MCF 10A (cell line): ENCODE results near the gene SFRP2. TPM values are rescaled to one million over a fixed set of nuclear protein-coding genes. Genes with fewer than 3 reads are reported as not detected.

ENCODE experiments used
- BruUV-seq: library from RNA; stranded (reverse); fragments of 400-500 nt; replicated peaks from 2 replicates; lab custom pipeline; 2021; lab: Mats Ljungman, UMichigan
- CTCF ChIA-PET: fragments of 300-600 bp; sonication (Branson Sonifier 250); formaldehyde crosslinking; extraction: SDS; loops from one replicate; lab custom pipeline; 2021; ENCODE audit warnings: antibody characterized with exemption, inconsistent platforms; lab: Yijun Ruan, JAX
- POLR2A ChIA-PET: fragments of 300-600, 350-650 bp; sonication (Branson Sonifier 250); formaldehyde crosslinking; extraction: SDS; loops from one replicate; lab custom pipeline; 2020; ENCODE audit warnings: antibody characterized with exemption, inconsistent platforms; lab: Yijun Ruan, JAX
- DNase-seq: peaks from one replicate; pipeline ENCODE4 v3.0.0-alpha.2; 2018; ENCODE audit not compliant: unreplicated experiment
- H3K27ac Mint-ChIP-seq: one replicate; pipeline ENCODE4 v1.8.0; 2022; ENCODE audit warnings: mild to moderate bottlenecking, low read depth, mixed read lengths; ENCODE audit not compliant: unreplicated experiment
- H3K27me3 Mint-ChIP-seq: one replicate; pipeline ENCODE4 v1.8.0; 2022; ENCODE audit warnings: mixed read lengths; ENCODE audit not compliant: insufficient read depth, unreplicated experiment
- H3K36me3 Mint-ChIP-seq: one replicate; pipeline ENCODE4 v1.8.0; 2022; ENCODE audit warnings: mild to moderate bottlenecking, moderate library complexity, mixed read lengths; ENCODE audit not compliant: insufficient read depth, unreplicated experiment
- H3K4me1 Mint-ChIP-seq: one replicate; pipeline ENCODE4 v1.8.0; 2022; ENCODE audit warnings: mixed read lengths; ENCODE audit not compliant: insufficient read depth, unreplicated experiment
- H3K4me3 Mint-ChIP-seq: one replicate; pipeline ENCODE4 v1.8.0; 2022; ENCODE audit warnings: mild to moderate bottlenecking, moderate library complexity, mixed read lengths; ENCODE audit not compliant: unreplicated experiment
- H3K9me3 Mint-ChIP-seq: one replicate; pipeline ENCODE4 v1.8.0; 2022; ENCODE audit warnings: mixed read lengths; ENCODE audit not compliant: unreplicated experiment
- CTCF ChIP-seq: fragments of 200-600 bp; IDR thresholded peaks from one replicate; pipeline ENCODE4 v1.8.0; 2022; ENCODE audit warnings: antibody characterized with exemption, mild to moderate bottlenecking; ENCODE audit not compliant: unreplicated experiment
- intact Hi-C: fragments of 100-400 bp; cut with micrococcal nuclease; formaldehyde crosslinking; loops from 2 replicates; pipeline ENCODE4 v1.14.1; 2022
- total RNA-seq: library from RNA; stranded (reverse); gene quantifications from 2 replicates; pipeline ENCODE4 v1.2.3, GENCODE V29; 2022

SFRP2 gene
- total RNA-seq, 1 experiment from 2014 or later = not detected

GRCh38 chr4:153817466-153817865 is 28.6 kb upstream of the SFRP2 start:
- H3K36me3 Mint-ChIP-seq = no peaks in the 10 kb centered on the region
- no peak overlapping the region for H3K27ac Mint-ChIP-seq
- peaks cover 8% of the 10 kb centered on the region for H3K4me1 Mint-ChIP-seq
- H3K4me3 Mint-ChIP-seq = no peak overlapping the region
- H3K27me3 Mint-ChIP-seq = no peaks in the 10 kb centered on the region
- ChIA-PET POLR2A (no interaction called here), CTCF (no interaction called here)
- no TSS peak for BruUV-seq
- intact Hi-C loops = no loop called here
- H3K9me3 Mint-ChIP-seq = no peaks in the 10 kb centered on the region
- no peak for DNase-seq
- no peak for TF ChIP-seq CTCF

GRCh38 chr4:153816542-153816941 is 27.7 kb upstream of the SFRP2 start:
- DNase-seq = no peak
- Mint-ChIP-seq H3K4me1 (no peaks in the 10 kb centered on the region), H3K9me3 (no peaks in the 10 kb centered on the region), H3K27me3 (no peaks in the 10 kb centered on the region), H3K4me3 (no peak overlapping the region), H3K36me3 (no peaks in the 10 kb centered on the region), H3K27ac (no peak overlapping the region)
- BruUV-seq = no TSS peak
- TF ChIP-seq CTCF = no peak
- CTCF ChIA-PET = no interaction called here
- POLR2A ChIA-PET = no interaction called here
- intact Hi-C loops = no loop called here

- ChIA-PET CTCF (no interaction called here), POLR2A (no interaction called here)
- H3K4me3 Mint-ChIP-seq = no peak overlapping the region
- H3K9me3 Mint-ChIP-seq = no peaks in the 10 kb centered on the region
- no peaks in the 10 kb centered on the region for H3K4me1 Mint-ChIP-seq
- no peak for DNase-seq
- no peaks in the 10 kb centered on the region for H3K27me3 Mint-ChIP-seq
- no TSS peak for BruUV-seq
- intact Hi-C loops = no loop called here
- no peak overlapping the region for H3K27ac Mint-ChIP-seq
- H3K36me3 Mint-ChIP-seq = no peaks in the 10 kb centered on the region
- TF ChIP-seq CTCF = no peak
These were observed 25.9 kb upstream of the SFRP2 start for GRCh38 chr4:153814789-153815188.

GRCh38 chr4:153809916-153810810 is 21.3 kb upstream of the SFRP2 start:
- DNase-seq = no peak
- CTCF ChIA-PET = no interaction called here

More at GRCh38 chr4:153809916-153810810, 21.3 kb upstream of the SFRP2 start:
- Mint-ChIP-seq H3K4me1 (no peaks in the 10 kb centered on the region), H3K9me3 (no peaks in the 10 kb centered on the region), H3K4me3 (no peak overlapping the region), H3K27ac (no peak overlapping the region), H3K27me3 (no peaks in the 10 kb centered on the region), H3K36me3 (no peaks in the 10 kb centered on the region)
- no TSS peak for BruUV-seq
- intact Hi-C loops = no loop called here
- TF ChIP-seq CTCF = no peak
- POLR2A ChIA-PET = no interaction called here
